RCC 7860 (cell line): Measurements from ENCODE around the gene ERC1.

Source experiments
- DNase-seq: peaks from one replicate; pipeline ENCODE4 v3.0.0-alpha.2; 2015; ENCODE audit warnings: low spot score
- FAIRE-seq: peaks from 2 replicates; lab custom pipeline; 2012; peaks lifted over from hg19 to GRCh38; lab: Jason Lieb, UNC

Gene ERC1

DNA sequence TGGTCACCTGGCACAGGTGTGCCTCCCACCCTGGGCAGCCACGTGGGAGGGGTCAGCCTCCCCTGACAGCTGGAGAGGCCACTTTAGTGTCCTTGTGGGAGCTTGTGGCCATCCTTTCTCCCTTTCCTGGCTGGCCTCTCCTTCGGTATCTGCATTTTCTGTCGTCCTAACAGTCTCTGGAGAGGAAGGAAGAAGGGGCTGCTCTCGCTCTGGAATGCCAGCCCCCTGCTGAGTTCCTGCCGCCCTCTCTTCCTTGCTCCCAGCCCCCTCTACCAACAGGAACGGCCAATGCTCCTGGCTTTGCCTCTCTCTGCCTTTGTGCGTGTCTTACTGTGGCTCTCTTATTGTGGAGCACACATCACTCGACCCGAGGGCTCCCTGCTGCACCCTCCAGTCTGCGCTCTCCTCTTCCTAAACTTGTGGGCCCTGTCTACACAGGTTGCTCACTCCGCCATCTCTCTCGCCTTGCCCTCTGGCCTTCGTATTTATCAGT lies 532.6 kb downstream of the ERC1 start:
- no peak for FAIRE-seq
- no peak for DNase-seq

DNA sequence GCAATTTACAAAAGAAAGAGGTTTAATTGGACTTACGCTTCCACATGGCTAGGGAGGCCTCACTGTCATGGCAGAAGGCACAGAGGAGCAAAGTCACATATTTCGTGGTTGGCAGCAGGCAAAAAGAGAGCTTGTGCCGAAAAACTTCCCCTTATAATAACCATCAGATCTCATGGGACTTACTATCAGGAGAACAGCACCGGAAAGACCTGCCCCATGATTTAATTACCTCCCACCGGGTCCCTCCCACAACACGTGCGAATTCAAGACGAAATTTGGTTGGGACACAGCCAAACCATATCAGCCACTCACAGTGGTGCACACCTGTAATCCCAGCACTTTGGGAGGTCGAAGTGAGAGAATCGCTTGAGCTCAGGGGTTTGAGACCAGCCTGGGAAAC lies 534.8 kb downstream of the ERC1 start:
- DNase-seq: no peak
- no peak for FAIRE-seq

DNA sequence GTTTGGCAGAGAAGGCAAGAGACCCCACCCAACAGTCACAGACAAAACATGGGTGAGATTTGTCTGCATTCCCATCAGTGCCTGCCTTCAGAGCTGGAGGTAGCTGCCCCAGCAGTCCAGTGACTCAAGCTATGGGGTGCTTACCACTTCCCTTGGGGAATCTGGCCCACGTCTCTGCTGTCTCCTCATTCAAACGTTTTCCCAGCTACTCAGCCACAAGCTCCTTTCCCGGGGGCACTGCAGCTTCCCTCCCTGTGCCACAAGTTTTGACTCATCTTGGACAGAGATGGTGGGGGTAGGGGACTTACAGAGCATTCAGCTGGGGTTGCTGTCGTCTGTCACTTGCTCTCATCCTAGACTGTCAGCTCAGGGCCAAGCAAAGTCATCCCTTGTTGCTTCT lies 536.8 kb downstream of the ERC1 start:
- DNase-seq (peak; percentile 83), FAIRE-seq (peak; percentile 79)

DNA sequence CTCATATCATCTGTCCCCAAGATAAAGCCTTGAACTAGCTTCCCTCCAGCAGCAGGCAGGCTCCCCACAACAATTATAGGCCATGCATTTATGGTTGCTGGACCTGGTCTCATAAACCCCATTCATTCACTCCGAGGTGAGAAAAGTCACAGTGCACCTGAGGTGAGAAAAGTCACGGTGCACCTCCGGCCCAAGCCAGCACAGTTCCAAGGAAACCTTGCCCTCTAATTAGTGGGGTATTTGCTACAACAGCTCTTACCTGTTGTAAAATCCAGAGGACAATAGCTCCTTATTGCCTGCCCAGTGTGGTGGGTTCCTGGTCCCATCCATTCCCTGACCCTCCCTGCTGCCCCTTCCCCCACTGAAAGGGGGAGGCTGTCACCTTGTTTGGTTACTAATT lies 537.8 kb downstream of the ERC1 start:
- DNase-seq: no peak
- FAIRE-seq: no peak

DNA sequence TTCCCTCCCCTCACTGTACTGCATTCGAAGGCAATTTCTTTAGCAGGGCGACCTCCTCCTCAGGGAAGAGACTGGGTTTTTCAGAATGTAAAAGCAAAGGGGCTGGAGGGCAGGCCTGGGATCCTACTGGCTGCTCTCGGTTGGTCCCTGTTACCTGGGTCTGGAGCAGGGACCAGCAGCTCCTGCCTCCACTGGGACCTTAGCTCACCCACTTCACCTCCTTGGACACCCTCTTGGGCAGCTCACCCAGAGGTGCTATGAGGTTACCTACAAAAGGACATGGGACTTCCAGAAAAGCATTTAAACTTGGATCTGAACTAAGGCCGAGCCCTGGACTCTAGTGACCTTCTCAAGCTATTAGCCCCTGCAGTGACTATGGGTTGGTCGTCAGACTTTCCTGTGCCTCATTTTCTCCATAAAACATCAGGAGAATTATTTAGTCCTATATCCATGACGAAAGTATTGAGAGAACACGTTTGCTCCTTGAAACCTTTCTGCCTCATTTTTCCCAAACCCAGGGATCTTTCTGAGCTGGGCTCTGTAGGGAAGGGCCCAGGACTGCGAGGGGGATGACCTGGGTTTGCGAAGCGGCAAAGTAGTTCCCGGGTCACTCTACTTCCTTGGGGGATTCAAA lies 538.3 kb downstream of the ERC1 start:
- DNase-seq (no peak), FAIRE-seq (no peak)

DNA sequence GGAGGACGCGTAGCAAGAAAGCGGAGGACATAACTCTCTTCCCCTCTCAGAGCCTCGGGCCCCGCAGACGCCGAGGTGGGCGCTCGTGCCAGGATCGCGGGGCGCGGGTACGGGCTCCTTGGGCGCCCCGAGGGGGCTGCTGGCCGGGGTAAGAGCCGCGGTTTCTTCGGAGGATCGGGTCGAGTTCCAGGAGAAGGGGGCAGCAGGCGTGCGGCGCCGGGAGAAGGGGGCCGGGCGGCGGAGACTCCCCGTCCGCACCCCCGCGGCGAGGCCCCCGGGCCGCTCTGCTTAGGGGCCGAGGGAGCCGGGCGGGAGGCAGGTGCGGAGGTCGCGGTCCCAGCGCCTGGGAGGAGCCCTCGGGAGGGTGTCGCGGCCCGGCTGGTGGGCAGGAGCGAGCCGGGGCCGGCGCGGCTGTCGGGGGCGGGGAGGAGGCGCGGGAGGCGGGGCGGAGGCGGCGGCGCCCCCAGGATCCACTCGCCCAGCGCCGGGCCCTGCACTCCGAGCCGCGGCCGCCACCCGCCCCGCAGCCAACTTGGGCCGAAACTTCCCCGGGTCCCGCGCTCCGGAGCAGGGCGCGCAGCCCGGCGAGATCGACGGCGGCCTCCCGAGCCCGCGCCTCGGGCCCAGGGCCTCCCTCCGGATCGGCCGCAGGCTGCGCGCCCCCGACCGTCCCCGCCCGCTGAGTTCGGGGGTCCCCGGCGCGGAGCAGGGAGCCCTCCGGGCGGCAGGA lies 539.0 kb downstream of the ERC1 start:
- DNase-seq: no peak
- FAIRE-seq: no peak

DNA sequence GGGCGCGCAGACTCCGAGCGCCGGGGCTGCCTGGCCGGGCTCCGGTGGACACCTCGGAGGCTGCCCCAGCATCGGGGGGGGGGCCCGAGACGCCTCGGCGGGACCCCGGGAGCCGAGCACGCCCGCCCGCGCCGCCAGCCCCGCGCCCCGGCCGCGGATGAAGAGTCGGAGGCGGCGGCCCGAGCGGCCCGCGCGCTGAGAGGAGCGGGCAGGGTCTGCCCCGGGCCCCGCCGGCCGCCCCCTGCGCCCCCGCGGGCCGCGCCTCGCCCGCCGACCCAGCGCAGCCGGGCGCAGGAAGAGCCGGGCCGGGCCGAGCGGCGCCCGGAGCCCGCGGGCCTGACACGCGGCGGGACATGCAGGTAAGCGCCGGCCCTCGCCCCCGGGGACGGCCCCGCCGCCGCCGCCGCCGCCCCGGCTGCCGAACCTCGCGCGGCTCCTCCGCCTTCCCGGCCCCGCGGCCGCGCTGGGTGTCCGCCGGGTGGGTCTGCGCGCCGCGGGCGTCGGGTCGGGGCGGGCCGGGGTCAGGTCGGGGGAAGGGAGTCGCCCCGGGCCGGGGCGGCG lies 539.6 kb downstream of the ERC1 start:
- DNase-seq: no peak
- FAIRE-seq: no peak

DNA sequence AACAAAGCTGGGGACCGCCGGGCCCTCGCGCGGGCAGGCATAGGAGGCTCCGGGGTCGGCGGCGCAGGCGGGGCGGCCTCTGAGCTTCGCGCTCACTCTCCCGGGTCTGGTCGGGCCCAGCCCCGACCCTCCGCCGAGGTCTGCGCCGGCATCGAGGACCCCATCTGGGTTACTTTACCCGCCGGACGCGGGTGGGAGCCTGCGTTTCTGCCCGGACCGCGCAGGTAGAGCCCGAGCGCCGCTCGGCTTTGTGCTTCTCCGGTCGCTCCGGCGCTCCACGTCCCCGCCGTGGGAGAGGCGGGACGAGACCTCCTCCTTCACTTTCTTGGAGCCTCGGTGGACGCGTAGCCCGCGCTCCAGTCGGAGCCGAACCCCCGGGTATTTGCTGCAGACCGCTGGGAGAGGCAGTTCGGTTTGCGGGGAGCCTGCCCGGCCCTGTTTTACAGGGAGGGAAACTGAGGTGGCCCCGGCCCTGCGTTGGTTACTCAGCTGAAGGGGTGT lies 540.2 kb downstream of the ERC1 start:
- DNase-seq: no peak

DNA sequence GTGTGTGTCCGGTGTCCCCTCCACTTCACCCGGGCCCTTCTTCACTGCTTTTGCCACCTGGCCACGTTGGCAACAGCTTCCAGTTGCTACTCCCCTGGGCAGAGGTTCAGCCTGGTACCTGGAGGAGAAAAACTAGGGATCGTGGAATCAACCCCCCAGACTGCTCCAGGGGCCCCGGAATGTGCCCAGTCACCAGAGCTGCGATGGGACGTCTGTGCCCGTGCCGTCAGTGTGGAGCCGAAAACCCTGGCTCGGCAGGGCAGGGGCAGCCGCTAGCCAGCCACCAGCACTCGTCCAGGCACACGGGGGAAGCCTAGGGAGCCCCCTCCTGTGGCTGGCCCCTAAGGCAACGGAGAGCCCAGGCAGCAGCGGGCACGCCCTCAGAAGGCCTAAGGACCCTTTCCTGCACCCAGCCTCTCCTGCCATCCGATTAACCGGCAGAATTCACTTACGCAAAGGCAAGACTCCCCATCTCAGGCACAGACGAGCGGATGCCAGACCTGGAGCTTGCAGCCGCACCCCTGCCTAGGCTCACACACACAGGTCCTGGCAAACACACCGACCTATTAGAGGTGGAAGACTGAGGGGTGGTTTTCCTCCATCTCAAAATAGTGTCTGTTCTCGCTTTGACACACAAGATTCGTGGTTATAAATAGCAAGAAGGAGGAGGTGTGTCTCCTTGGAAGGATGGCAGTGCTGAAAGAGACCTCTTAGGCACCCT lies 540.8 kb downstream of the ERC1 start:
- FAIRE-seq (no peak), DNase-seq (no peak)

More for the DNA sequence above, 540.2 kb downstream of the ERC1 start:
- no peak for FAIRE-seq

DNA sequence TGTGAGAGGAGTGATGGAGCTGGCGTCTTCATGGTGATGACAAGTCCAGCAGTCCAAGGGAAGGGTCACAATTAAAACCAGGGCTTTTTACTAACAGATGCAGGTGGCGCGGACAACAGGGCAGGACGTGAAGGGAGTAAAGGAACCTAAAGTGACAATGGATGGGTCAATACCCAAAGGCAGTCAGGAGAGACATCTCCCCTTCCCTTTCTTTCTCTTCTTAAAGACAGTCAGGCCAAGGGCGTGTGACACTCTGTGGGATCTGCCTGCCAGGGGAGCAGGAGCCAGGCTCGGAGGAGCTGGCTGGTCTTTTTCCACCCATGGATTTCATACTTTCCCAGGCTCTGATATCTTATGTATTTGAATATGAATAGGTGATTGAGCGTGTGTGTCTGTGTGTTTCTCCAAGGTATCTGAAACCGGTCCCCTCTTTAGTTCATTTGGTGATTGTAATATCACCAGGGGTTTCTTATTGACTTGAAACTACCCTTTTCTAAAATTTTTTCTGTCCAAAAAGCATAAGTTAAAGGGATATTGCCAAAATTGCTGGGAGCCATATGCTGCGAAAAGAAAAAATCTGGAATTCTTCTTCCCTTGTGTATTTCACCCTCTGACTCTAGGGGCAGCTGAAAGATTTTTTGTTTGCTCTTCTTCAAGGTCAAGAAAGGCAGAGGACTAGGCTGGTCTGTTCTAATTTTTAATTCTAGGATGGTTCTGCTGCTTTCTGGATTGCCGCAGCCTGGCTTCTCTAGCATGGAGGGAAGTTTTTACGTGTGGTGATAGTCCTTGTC lies 541.5 kb downstream of the ERC1 start:
- no peak for FAIRE-seq
- no peak for DNase-seq

DNA sequence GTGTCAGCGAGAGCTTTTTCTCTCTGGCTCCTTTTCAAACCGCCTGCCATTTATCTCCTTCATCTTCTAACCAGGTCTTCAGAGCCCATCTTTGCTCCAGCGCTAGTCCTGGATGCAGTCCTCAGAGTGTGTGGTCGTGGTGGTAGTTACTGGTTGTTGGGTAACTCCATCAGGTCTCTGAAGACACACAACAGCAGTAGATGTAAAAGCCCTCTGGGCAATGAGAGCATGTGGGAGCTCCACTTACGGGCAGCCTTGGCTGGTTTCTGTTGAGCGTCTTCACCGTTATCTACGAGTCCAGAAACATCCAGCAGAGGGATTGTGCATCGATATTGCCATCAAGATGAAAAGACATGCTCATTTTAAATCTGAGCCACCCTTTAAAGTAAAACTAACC lies 542.2 kb downstream of the ERC1 start:
- DNase-seq: no peak
- FAIRE-seq: no peak

DNA sequence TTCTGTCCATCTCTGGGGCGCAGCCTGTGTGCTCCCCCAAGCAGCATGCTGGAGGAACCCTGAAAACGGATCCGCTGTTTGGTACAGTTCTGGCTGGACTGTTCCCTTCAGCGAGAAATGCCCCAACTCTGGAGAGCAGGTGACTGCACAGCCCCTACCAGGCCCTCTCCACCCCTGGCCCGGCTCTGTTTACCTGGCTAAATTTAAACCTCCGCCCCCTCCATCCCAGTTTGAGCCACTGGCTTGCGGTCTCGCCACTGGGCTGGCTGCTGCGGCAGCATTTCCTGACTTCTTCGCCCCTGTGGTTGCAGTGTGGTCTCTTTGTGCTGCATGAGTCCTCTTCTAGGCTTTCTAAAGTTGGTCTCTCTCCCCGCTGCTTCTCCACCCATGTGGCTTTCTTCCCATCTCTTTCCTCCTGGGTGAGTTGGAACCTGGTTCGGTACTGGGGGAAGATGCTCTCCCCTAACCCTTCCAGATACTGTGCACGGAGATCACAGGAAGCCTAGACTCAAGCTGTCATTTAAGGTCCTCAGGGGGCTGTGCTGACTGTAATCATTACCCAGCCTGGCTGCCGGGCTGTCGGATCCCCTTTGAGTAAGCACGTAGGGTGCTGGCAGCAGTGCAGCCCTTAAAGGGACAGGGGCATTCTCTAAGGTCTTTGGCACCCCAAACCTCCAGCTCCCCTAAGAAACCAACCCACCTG lies 542.7 kb downstream of the ERC1 start:
- DNase-seq: peak; percentile 68
- peak; percentile 84 for FAIRE-seq

DNA sequence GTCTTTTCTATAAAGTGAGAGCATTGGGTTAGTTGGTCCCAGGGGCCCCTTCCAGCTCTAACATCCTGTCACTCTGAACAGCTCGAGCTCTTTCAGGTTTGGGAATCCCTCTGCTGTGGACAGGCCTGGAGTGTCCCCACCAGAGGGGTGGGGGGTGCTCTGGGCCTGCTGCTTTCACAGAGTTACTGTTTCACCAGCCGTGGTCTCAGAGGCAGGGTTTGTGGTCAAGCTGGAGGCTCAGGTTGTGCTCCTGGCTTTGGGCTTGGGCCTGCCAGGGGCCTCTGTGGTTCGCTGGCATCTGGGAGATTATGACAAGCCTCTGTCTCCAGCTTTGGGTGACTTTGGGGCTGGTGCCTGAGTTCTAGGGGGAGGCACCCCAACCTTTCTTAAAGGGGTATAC lies 543.7 kb downstream of the ERC1 start:
- DNase-seq (peak; percentile 16), FAIRE-seq (peak; percentile 72)

DNA sequence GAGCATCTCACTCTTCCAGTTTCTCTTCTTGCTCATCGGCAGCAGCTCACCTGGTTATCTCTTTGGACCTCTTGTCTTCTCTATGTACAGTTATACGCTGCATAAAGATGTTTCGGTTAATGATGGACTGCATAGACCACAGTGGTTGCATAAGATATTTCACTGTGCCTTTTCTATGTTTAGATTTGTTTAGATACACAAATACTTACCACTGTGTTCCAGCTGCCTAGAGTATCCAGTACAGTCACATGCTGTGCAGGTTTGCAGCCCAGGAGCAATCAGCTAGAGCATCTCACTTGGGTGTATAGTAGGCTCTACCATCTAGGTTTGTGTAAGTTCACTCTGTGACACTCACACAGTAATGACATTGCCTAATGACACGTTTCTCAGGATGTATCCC lies 545.8 kb downstream of the ERC1 start:
- DNase-seq: no peak
- FAIRE-seq: no peak

DNA sequence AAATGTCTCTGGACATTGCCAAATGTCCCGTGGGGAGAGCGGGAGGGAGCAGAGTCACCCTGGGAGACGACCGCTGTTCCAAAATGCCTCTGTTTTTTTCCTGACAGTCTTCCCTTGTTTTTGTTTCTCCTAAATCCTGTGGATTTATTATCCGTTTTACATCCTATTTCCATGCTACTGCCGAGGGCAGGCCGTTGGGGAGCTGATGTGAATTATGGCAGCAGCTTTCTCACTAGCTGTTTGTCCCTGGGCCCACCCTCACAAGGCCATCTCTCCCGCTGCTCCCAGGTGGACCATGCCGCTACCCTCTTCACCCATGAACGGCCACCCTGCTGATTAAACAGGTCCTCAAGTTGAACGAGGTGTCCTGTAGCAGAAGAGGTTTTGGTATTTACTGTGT lies 548.1 kb downstream of the ERC1 start:
- DNase-seq (no peak), FAIRE-seq (no peak)

DNA sequence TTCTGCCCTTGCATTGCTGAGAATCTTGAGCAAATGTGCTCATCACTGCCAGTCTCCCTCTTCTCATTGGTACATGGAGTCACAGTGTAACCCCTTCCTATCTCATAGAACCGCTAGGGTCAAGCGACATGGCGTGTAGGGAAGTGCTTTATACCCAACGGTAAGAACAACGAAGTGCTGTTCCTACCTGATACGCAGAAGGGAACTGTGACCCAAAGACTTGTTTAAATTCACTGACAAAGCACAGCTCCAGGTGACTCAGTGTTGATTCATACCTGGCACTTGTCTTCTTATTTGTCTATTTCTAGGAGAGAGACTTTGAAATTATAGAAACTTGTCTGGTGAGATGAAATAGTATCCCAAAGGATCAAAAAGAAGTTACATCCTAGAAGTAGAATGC lies 549.7 kb downstream of the ERC1 start:
- DNase-seq: peak; percentile 34
- peak; percentile 70 for FAIRE-seq

DNA sequence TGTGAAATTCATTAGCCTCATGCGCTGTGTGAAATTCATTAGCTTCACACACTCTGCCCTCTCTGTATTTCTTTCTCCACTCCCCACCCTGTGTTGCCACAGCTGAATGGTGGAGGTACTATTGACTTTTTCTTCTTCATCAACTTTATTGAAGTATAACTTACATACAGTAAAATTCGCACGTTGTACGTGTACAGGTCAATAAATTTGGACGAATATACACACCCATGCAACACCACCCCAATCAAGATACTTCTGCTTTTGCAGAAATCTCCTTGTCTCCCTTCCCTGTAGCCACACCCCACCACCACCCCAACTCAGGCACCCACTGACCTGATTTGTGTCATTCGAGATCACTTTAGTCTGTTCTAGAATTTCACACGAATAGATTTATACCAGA lies 551.6 kb downstream of the ERC1 start:
- FAIRE-seq (no peak), DNase-seq (no peak)

DNA sequence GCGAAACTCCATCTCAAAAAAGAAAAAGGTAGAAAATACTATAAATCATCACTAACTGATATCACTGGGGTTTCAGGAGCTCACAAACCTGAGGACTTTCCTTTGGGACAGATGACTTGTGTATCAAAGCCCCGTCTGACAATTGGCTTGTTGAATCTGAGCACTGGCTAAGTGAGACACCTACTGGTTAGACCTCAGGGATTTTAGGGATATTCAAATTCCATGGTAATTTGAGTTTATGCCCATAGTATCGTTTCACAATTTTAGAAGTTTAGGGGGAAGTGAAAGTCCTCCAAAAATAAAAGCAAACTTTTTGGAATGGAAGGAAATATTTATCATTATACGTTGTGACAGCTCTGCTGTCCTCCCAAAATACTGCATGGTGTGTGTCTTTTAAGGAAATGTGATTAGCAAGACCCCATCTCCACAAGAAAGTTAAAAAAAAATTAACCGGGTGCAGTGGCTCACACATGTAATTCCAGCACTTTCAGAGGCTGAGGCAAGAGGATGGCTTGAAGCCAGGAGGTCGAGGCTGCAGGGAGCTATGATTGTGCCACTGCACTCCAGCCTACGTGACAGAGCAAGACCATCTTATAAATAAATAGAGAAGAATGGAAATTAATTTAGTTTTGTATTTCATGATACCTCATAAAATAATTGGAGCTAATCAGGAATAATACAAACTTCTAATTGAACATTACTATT lies 554.1 kb downstream of the ERC1 start:
- DNase-seq (no peak), FAIRE-seq (no peak)
